WI38 (cell line): ENCODE results near the gene SLX1A.
A peak's percentile ranks its signal among the peaks of the same experiment; 100 is the strongest.
"Not testable (repeated sequence)": the region's sequence is repeated elsewhere in the genome, so short reads cannot be mapped to it uniquely, and the experiment has no call there.

ENCODE experiments used
- H3K4me3 ChIP-seq: 2 replicates; pipeline ENCODE4 v1.5.1; 2011; ENCODE audit warnings: low read depth, mild to moderate bottlenecking, control low read depth, low read length
- TF ChIP-seq, protein P1 (sequence below): IDR thresholded peaks from 2 replicates; pipeline ENCODE4 v1.5.1; 2012; ENCODE audit warnings: low read depth, mild to moderate bottlenecking, control low read depth, low read length

Gene SLX1A

DNA sequence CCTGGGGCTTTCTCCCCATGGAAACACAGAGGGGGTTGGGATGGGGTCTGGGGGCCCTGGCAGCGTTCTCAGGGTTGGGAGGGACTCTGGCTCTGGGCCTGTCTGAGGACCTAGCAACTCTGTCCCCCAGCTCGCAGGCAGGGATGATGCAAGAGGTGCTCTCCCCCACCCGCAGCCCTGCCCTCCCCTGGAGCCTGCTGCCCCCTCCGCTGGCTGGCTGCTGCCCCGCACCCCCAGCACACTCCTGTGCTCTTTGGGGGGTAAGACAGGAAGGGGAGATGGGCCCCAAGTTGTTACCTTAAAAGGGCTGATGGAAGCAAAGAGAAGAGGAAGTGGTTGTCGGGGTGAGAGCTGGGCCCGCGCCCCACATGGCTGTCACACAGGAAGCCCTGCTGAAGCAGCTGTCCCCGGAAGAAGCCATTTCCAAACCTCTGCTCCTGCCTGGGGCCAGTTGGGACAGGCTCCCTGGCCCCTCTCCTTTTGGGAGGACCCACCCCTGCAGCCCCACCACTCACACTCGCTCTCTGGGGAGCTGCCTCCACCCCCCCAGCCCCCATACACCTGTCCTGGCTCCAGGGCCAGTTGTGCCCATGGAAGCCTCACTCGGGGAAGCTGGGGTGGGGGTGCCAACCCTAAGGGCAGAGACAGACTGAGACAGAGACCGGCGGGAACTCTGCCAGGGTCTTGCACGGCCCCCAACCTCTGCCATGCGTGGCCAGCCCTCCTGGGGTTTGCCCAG, 7.8 kb upstream of the SLX1A start:
- TF ChIP-seq, protein P1, sequence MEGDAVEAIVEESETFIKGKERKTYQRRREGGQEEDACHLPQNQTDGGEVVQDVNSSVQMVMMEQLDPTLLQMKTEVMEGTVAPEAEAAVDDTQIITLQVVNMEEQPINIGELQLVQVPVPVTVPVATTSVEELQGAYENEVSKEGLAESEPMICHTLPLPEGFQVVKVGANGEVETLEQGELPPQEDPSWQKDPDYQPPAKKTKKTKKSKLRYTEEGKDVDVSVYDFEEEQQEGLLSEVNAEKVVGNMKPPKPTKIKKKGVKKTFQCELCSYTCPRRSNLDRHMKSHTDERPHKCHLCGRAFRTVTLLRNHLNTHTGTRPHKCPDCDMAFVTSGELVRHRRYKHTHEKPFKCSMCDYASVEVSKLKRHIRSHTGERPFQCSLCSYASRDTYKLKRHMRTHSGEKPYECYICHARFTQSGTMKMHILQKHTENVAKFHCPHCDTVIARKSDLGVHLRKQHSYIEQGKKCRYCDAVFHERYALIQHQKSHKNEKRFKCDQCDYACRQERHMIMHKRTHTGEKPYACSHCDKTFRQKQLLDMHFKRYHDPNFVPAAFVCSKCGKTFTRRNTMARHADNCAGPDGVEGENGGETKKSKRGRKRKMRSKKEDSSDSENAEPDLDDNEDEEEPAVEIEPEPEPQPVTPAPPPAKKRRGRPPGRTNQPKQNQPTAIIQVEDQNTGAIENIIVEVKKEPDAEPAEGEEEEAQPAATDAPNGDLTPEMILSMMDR = no peak
- H3K4me3 ChIP-seq = no peak overlapping the region

GRCh38 chr16:30186444-30186781, 7.3 kb upstream of the SLX1A start:
- TF ChIP-seq, protein P1 = no peak
- no peak overlapping the region for H3K4me3 ChIP-seq

GRCh38 chr16:30186782-30187555, 6.7 kb upstream of the SLX1A start:
- no peak overlapping the region for H3K4me3 ChIP-seq
- TF ChIP-seq, protein P1 = peak; percentile 48

DNA sequence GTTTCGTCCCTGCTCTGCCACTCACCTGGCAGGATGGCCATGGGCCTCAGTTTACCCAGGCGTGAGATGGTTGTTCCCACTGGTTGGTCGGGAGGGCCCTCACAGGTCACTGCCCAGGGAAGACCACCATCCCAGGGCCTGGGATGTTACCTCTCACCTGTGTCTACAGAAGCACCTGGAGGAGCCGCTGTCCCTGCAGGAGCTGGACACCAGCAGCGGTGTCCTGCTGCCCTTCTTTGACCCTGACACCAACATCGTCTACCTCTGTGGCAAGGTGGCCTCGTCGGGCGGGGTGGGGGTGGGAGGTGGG, 6.2 kb upstream of the SLX1A start:
- TF ChIP-seq, protein P1 = no peak
- no peak overlapping the region for H3K4me3 ChIP-seq

DNA sequence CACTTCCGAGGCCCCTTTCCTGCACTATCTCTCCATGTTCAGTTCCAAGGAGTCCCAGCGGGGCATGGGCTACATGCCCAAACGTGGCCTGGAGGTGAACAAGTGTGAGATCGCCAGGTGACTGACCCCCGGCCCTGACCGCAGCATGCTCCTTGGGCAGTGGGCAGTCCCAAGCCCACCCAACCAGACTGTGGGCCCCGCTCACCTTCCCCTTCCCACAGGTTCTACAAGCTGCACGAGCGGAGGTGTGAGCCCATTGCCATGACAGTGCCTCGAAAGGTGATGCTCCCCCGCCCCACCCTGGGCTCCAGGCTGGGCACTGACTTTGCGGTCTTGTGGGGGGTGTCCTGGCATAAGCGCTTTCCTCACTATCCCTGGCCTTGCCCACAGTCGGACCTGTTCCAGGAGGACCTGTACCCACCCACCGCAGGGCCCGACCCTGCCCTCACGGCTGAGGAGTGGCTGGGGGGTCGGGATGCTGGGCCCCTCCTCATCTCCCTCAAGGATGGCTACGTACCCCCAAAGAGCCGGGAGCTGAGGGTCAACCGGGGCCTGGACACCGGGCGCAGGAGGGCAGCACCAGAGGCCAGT, 5.6 kb upstream of the SLX1A start:
- TF ChIP-seq, protein P1 = no peak
- H3K4me3 ChIP-seq = no peak overlapping the region

DNA sequence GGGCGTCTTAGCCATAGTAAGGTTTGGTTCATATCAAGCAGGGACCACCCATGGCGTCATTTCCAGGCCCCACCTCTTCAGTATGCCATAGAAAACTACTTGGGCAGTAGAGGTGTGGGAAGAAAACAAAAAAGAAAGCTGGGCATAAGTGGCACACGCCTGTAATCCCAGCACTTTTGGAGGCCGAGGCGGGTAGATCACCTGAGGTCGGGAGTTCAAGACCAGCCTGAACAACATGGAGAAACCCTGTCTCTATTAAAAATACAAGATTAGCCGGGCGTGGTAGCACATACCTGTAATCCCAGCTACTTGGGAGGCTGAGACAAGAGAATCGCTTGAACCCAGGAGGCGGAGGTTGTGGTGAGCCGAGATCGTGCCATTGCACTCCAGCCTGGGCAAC, 2.5 kb upstream of the SLX1A start:
- H3K4me3 ChIP-seq = not testable (repeated sequence)

GRCh38 chr16:30193098-30193497, 577 bp upstream of the SLX1A start:
- H3K4me3 ChIP-seq = not testable (repeated sequence)

DNA sequence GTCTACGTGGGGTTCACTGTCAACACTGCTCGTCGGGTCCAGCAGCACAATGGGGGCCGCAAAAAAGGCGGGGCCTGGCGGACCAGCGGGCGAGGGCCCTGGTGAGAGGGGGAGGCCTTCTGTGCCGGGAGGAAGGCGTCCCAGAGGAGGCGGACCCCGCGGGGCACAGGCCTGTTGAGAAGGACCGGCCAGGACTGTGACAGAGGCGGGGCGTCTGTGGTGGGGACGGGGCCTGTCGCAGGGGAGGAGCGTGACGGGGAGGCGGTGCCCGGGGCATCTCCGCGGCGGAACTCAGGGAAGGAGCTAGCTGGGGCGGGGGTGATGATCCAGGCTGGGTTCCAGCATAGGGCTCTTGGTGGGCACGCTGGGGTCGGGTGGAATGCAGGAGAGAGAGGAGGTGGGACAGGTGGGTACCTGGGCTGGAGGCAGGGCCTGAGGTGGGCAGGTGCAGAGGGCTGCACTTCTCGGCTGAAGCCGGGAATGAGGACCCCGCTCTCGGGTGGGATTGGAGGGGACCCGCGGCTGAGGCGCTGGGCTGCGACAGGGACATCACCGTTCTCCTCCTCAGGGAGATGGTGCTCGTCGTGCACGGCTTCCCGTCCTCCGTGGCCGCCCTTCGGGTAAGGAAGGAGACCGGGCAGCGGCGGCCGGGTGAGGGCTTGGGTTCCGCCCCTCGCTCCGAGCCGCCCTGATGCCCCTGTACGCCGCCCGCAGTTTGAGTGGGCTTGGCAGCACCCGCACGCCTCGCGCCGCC, 674 bp downstream of the SLX1A start:
- peak overlapping the region; percentile 50; the same call in 1 of the 2 replicates for H3K4me3 ChIP-seq

DNA sequence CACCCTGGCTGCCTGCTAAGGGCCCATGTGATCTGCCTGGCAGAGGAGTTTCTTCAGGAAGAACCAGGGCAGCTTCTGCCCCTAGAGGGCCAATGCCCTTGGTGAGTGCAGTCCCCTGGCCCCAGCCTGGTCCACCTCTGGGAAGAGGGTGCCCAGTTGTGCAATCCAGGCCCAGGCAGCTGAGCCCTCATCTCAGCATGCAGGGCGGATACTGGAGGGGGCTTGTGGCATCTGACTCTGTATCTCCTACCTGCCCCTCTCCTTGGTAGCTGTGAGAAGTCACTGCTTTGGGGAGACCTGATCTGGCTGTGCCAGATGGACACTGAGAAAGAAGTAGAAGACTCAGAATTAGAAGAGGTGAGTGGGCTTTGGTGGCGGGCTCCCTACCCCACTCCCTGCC, 3.3 kb downstream of the SLX1A start:
- not testable (repeated sequence) for H3K4me3 ChIP-seq

DNA sequence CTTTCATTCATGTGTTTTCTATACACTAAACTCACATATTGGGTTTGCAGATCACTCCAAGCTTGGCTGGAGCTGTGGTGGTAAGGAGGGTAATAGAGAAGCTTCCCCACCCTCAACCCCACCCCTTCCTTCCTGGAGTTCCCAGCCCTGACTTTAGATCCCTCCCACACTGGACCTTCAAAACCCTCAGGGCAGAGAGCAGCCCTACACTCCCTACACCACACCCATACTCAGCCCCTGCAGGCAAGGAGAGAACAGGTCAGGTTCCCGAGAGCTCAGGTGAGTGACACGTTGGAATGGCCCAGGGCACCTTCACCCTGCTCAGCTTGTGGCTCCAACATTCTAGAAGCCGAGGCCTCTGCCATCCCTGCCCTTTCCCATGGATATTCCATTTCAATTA, 5.4 kb downstream of the SLX1A start, which contains the start of gene SULT1A3:
TSS of gene SULT1A3 (plus strand) at position 207 of the 400 bp plus-strand sequence. CDS start 1,474 bp downstream, outside the sequence.
- not testable (repeated sequence) for H3K4me3 ChIP-seq

GRCh38 chr16:30199608-30200343, 6.1 kb downstream of the SLX1A start:
- not testable (repeated sequence) for H3K4me3 ChIP-seq

DNA sequence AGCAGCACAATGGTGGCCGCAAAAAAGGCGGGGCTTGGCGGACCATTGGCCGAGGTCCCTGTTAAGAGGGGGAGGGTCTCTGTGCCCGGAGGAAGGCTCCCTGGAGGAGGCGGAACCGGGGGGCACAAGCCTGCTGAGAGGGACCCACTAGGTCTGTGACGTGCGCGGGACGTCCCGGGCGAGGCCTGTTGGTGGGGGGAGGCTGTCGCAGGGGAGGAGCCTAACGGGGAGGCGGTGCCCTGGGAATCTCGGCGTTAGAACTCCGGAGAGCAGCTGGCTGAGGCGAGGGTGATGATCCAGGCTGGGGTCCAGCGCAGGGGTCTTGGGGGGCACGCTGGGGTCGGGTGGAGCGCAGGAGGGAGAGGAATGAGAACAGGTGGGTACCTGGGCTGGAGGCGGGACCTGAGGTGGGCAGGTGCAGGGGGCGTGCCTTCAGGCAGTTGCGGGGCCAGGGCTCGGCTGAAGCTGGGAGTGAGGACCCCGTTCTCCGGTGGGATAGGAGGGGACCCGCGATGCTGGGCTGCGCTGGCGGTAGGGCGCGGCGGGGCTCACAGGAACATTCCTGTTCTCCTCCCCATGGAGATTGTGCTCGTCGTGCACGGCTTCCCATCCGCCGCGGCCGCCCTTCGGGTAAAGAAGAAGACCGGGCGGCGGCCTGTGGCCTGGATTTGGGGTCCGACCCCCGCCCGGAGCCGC, 12.0 kb downstream of the SLX1A start:
- H3K4me3 ChIP-seq = peak overlapping the region; percentile 51
